Measurements from ENCODE around the gene ADSS1. TPM values are rescaled to one million over a fixed set of nuclear protein-coding genes. Genes with fewer than 3 reads are reported as not detected.

The ADSS1 gene
- total and polyA plus RNA-seq, 9 donors = 2.6 to 9.8 (median 4.1) TPM

DNA sequence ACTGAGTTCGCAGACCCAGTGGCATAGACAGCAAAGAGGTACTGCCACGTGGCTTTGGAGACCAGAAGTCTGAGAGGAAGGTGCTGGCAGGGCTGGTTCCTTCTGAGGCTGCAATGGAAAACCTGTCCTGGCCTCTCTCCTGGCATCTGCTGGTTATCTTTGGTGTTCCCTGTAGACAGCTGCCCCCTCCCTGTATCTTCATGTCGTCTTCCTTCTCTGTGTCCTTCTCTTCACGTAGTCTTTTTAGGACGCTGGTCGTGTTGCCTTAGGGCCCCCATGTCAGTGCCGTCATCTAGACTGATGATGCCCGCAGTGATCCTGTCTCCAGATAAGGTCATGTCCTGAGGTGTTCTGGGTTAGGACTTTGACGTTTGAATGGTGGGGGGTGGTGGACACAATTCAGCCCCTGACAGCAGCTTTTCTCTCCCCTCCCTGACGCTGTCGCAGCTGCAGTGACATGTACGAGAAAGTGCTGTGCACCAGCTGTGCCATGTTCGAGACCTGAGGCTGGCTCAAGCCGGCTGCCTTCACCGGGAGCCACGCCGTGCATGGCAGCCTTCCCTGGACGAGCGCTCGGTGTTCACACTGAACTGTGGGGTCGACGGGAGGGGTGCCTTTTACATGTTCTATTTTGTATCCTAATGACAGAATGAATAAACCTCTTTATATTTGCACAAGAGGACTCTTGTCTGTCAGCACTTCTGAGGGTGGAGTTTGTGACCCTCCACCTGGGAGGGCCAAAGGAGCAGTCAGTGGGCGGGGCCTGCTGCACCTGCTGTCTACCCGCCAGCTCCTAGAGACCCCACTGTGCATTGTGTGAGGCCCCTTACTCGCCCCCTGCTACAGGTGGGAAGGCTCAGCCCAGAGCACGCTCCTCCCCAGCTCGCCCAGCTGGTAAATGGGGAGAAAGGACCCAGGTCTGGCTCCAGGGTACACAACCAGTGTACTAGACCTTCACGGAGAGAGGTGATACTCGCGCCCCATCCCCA, 35.2 kb downstream of the ADSS1 start:
- no peak overlapping the region for H3K27ac ChIP-seq
- H3K4me3 ChIP-seq = no peak overlapping the region
- WGBS, 3 donors = 83 to 85% (median 83%) methylated on average over 30 of the region's 30 CpGs
- H3K4me1 ChIP-seq (ENCODE audit: insufficient read depth) = peaks cover 4% of the 10 kb centered on the region
- no peaks in the 10 kb centered on the region for H3K36me3 ChIP-seq
- DNase-seq = no peak
- intact Hi-C loops (cut with DNase I) = no loop called here
- no peaks in the 10 kb centered on the region for H3K9me3 ChIP-seq
- TF ChIP-seq EP300 (IDR thresholded peaks at IDR 0.05) (no peak), POLR2A (IDR thresholded peaks at IDR 0.05) (no peak)
- TF ChIP-seq, protein P1, sequence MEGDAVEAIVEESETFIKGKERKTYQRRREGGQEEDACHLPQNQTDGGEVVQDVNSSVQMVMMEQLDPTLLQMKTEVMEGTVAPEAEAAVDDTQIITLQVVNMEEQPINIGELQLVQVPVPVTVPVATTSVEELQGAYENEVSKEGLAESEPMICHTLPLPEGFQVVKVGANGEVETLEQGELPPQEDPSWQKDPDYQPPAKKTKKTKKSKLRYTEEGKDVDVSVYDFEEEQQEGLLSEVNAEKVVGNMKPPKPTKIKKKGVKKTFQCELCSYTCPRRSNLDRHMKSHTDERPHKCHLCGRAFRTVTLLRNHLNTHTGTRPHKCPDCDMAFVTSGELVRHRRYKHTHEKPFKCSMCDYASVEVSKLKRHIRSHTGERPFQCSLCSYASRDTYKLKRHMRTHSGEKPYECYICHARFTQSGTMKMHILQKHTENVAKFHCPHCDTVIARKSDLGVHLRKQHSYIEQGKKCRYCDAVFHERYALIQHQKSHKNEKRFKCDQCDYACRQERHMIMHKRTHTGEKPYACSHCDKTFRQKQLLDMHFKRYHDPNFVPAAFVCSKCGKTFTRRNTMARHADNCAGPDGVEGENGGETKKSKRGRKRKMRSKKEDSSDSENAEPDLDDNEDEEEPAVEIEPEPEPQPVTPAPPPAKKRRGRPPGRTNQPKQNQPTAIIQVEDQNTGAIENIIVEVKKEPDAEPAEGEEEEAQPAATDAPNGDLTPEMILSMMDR (IDR thresholded peaks at IDR 0.05) = no peak
- H3K27me3 ChIP-seq = no peaks in the 10 kb centered on the region

DNA sequence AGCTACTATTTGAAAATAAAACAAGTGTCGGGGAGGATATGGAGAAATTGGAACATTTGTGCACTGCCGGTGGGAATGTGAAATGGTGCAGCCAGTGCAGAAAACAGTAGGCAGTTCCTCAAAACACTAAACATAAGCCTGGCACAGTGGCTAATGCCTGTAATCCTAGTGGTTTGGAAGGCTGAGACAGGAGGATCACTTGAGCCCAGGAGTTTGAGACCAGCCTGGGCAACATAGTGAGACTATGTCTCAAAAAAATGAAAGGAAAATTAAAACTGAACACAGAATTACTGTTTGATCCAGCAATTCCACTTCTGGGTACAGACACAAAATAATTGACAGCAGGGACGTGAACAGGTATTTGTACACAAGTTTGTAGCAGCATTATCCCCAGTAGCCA, 41.5 kb downstream of the ADSS1 start:
- H3K27ac ChIP-seq = no peak overlapping the region
- WGBS, 3 donors = 90 to 94% (median 91%) methylated on average over 3 of the region's 3 CpGs
- no peaks in the 10 kb centered on the region for H3K36me3 ChIP-seq
- no peak overlapping the region for H3K4me3 ChIP-seq
- TF ChIP-seq POLR2A (IDR thresholded peaks at IDR 0.05) = no peak
- TF ChIP-seq, protein P1 (IDR thresholded peaks at IDR 0.05) = no peak
- TF ChIP-seq EP300 (IDR thresholded peaks at IDR 0.05) = no peak
- H3K27me3 ChIP-seq = no peaks in the 10 kb centered on the region
- DNase-seq = no peak
- H3K4me1 ChIP-seq (ENCODE audit: insufficient read depth) = peaks cover 2% of the 10 kb centered on the region
- no peaks in the 10 kb centered on the region for H3K9me3 ChIP-seq
- intact Hi-C loops (cut with DNase I) = no loop called here

DNA sequence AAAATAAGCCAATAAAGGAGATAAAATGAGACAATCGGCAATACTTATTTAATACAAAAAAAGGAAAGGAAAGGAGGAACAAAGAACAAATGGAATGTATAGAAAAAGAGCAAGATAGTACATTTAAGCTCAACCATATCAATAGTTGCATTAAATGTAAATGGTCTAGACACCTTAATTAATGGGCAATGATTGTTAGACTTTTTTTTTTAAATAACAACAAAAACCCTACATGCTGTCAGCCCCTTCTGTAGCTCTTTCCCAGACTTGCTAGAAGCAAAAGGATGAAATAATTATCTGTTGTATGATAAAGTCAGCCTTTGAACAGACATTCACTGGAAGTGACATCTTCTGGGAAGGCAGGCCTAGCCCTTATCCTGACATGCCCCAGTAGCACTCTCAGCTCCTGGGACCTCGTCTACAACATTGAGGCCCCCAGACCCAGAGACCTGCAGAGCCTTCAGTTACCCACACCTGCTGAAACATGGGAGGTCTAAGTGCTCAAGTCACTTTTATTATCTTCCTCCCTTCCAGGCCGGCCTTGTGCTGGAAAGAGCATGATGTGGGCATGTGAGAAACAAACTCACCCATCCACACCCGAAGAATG, 42.3 kb downstream of the ADSS1 start:
- H3K4me1 ChIP-seq (ENCODE audit: insufficient read depth) = peaks cover 2% of the 10 kb centered on the region
- H3K27ac ChIP-seq = no peak overlapping the region
- H3K9me3 ChIP-seq = no peaks in the 10 kb centered on the region
- intact Hi-C loops (cut with DNase I) = no loop called here
- H3K36me3 ChIP-seq = no peaks in the 10 kb centered on the region
- no peak overlapping the region for H3K4me3 ChIP-seq
- no peak for TF ChIP-seq POLR2A (IDR thresholded peaks at IDR 0.05)
- no peak for TF ChIP-seq EP300 (IDR thresholded peaks at IDR 0.05)
- TF ChIP-seq, protein P1 (IDR thresholded peaks at IDR 0.05) = no peak
- 97 to 98% (median 98%) methylated on average over 4 of the region's 4 CpGs for WGBS, 3 donors
- no peaks in the 10 kb centered on the region for H3K27me3 ChIP-seq
- no peak for DNase-seq

DNA sequence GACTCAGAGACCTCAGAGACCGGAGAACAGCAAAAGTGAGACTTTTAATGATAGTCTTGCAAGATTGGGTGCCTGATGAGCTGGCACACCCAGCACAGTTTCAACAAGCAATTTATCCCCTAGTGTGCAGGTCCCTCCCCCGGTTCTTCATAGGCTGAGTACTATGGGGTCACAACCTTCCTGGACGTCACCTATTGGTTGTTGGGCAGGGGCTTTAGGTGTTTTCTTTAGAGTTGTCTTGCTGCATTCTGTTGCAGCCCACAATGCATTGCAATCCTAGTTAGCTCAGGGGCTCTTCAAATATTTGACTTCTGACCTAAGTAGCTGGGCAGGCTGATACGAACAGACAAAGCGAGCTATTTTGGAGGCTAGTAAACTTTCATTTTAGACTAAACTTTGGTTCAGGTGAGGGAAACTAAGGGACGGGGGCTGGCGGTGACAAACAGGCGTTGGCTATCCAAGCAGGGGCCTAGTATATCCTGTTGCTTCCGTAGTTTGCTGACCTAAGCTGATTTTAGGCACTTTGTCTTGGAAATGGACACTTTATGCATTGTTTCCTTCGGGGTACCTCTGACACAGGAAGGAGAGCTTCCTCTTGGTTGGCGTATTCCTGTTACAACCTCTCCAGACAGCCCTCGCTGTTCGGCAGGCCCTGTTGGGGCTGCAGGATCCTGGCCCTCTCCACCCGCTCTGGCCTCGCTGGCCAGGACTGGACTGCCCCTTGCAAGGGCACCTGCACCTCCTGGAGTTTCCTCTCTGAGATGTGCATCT, 43.0 kb downstream of the ADSS1 start:
- WGBS, 3 donors = 86 to 93% (median 89%) methylated on average over 15 of the region's 15 CpGs
- TF ChIP-seq, protein P1 (IDR thresholded peaks at IDR 0.05) = no peak
- TF ChIP-seq EP300 (IDR thresholded peaks at IDR 0.05) = no peak
- no peak for TF ChIP-seq POLR2A (IDR thresholded peaks at IDR 0.05)
- Histone ChIP-seq H3K9me3 (no peaks in the 10 kb centered on the region), H3K27ac (no peak overlapping the region), H3K27me3 (no peaks in the 10 kb centered on the region), H3K36me3 (no peaks in the 10 kb centered on the region), H3K4me3 (no peak overlapping the region), H3K4me1 (ENCODE audit: insufficient read depth) (peaks cover 2% of the 10 kb centered on the region)
- no peak for DNase-seq
- intact Hi-C loops (cut with DNase I) = no loop called here
